Tibial artery (tissue), 4 donors: Measurements from ENCODE around the gene CFAP97.

ENCODE experiments used
- DNase-seq, 2 donors: peaks; one replicate each; pipeline ENCODE4 v3.0.0-alpha.2; 2019
- H3K27ac ChIP-seq, 2 donors: fragments of 200-600 bp; sonication (generic) in 1 of 2; 1 replicate in 1 of 2; 2 replicates in 1 of 2; pipeline ENCODE4 v1.5.1; 2018 to 2019; ENCODE audit warnings: mild to moderate bottlenecking in 1 of 2
- H3K27me3 ChIP-seq, 2 donors: fragments of 200-600 bp; sonication (generic) in 1 of 2; one replicate each; pipeline versions ENCODE4 v1.5.1 to v1.6.0; 2016 to 2019
- H3K36me3 ChIP-seq, 3 donors: fragments of 200-600 bp; sonication (generic) in 2 of 3; one replicate each; pipeline ENCODE4 v1.5.1; 2016 to 2019; ENCODE audit warnings: mild to moderate bottlenecking in 2 of 3
- H3K4me1 ChIP-seq, 4 donors: fragments of 200-600 bp; sonication (generic) in 2 of 4; 1 replicate in 3 of 4; 2 replicates in 1 of 4; pipeline ENCODE4 v1.5.1; 2016 to 2019
- H3K4me3 ChIP-seq, 2 donors: fragments of 200-600 bp; sonication (generic) in 1 of 2; 1 replicate in 1 of 2; 2 replicates in 1 of 2; pipeline ENCODE4 v1.5.1; 2018 to 2019; ENCODE audit warnings: mild to moderate bottlenecking in 2 of 2
- H3K9me3 ChIP-seq, 3 donors: fragments of 200-600 bp; sonication (generic) in 1 of 3; one replicate each; pipeline ENCODE4 v1.5.1; 2016 to 2019
- CTCF ChIP-seq, 2 experiments: fragments of 200-600 bp in 1 of 2; fragments of 450-650 bp in 1 of 2; IDR thresholded peaks; one replicate each; pipeline ENCODE4 v1.5.1; 2017 to 2019; ENCODE audit warnings: antibody characterized with exemption in 2 of 2, mild to moderate bottlenecking in 1 of 2, moderate library complexity in 1 of 2
- intact Hi-C: fragments of 100-400 bp; cut with DNase I; formaldehyde crosslinking; loops from one replicate; pipeline ENCODE4 v1.15.0; 2023; ENCODE audit warnings: low total_unique reads

CFAP97 gene

GRCh38 chr4:185203486-185204237, at the start of gene CFAP97:
CFAP97 (minus strand) TSS chr4:185204000; CDS start chr4:185191196, 12,804 bp downstream.
- intact Hi-C loops: loop anchor here (5.0 to 10.0 kb wide), 4 partner anchors 194 to 824 kb away; partner anchors contain the start of genes ANKRD37 and LRP2BP
- DNase-seq: peak; percentile 89 to 96
- Histone ChIP-seq H3K36me3 (no peaks in the 10 kb centered on the region), H3K4me3 (peak within 1 kb of the TSS; percentile 61 to 76), H3K9me3 (no peaks in the 10 kb centered on the region), H3K27ac (peak within 1 kb of the TSS; percentile 94 to 97), H3K4me1 (peaks cover 0 to 47% (median 16%) of the 10 kb centered on the region in 4 donors), H3K27me3 (no peaks in the 10 kb centered on the region)
- no peak for TF ChIP-seq CTCF (IDR thresholded peaks at IDR 0.05)

- H3K27me3 ChIP-seq: no peaks in the 10 kb centered on the region
- H3K9me3 ChIP-seq: no peaks in the 10 kb centered on the region
- no peak overlapping the region for H3K27ac ChIP-seq
- H3K4me3 ChIP-seq: no peak overlapping the region
- no peaks in the 10 kb centered on the region for H3K36me3 ChIP-seq
- intact Hi-C loops: no loop called here
- DNase-seq: no peak
- TF ChIP-seq CTCF (IDR thresholded peaks at IDR 0.05): no peak
- peaks cover 0 to 31% (median 7%) of the 10 kb centered on the region in 4 donors for H3K4me1 ChIP-seq
These were observed 45.3 kb upstream of the CFAP97 start for GRCh38 chr4:185249105-185249504.

- peaks cover 0 to 31% (median 7%) of the 10 kb centered on the region in 4 donors for H3K4me1 ChIP-seq
- no peak overlapping the region for H3K4me3 ChIP-seq
- intact Hi-C loops: no loop called here
- DNase-seq: no peak
- H3K27me3 ChIP-seq: no peaks in the 10 kb centered on the region
- H3K36me3 ChIP-seq: no peaks in the 10 kb centered on the region
- no peak overlapping the region for H3K27ac ChIP-seq
- no peaks in the 10 kb centered on the region for H3K9me3 ChIP-seq
- no peak for TF ChIP-seq CTCF (IDR thresholded peaks at IDR 0.05)
These were observed 44.7 kb upstream of the CFAP97 start for GRCh38 chr4:185248393-185249039.

- intact Hi-C loops: no loop called here
- Histone ChIP-seq H3K36me3 (no peaks in the 10 kb centered on the region), H3K9me3 (no peaks in the 10 kb centered on the region), H3K4me3 (no peak overlapping the region), H3K27me3 (no peaks in the 10 kb centered on the region), H3K4me1 (peaks cover 0 to 38% (median 7%) of the 10 kb centered on the region in 4 donors), H3K27ac (no peak overlapping the region)
- no peak for DNase-seq
- TF ChIP-seq CTCF (IDR thresholded peaks at IDR 0.05): no peak
These were observed 43.4 kb upstream of the CFAP97 start for GRCh38 chr4:185247151-185247550.

GRCh38 chr4:185246453-185246852, 42.7 kb upstream of the CFAP97 start:
- Histone ChIP-seq H3K27me3 (no peaks in the 10 kb centered on the region), H3K36me3 (no peaks in the 10 kb centered on the region), H3K4me3 (no peak overlapping the region), H3K27ac (no peak overlapping the region), H3K4me1 (peaks cover 0 to 34% (median 7%) of the 10 kb centered on the region in 4 donors), H3K9me3 (no peaks in the 10 kb centered on the region)
- TF ChIP-seq CTCF (IDR thresholded peaks at IDR 0.05): no peak
- intact Hi-C loops: no loop called here
- DNase-seq: no peak
